H4 (cell line): ENCODE results near the gene ZNF213. TPM values are rescaled to one million over a fixed set of nuclear protein-coding genes. Genes with fewer than 3 reads are reported as not detected.
"Not testable (repeated sequence)": the region's sequence is repeated elsewhere in the genome, so short reads cannot be mapped to it uniquely, and the experiment has no call there.

ENCODE experiments used
- DNase-seq: peaks from one replicate; pipeline ENCODE4 v3.0.0-alpha.2; 2015; ENCODE audit warnings: low spot score
- total RNA-seq: library from RNA; depleted of rRNA; stranded (reverse); fragments of >200 nt; shearing (Covaris generic); gene quantifications from 2 replicates; pipeline ENCODE4 v1.2.3, GENCODE V29; 2014

ZNF213 gene
- total RNA-seq, 1 experiment from 2014 or later = 2.0 TPM

DNA sequence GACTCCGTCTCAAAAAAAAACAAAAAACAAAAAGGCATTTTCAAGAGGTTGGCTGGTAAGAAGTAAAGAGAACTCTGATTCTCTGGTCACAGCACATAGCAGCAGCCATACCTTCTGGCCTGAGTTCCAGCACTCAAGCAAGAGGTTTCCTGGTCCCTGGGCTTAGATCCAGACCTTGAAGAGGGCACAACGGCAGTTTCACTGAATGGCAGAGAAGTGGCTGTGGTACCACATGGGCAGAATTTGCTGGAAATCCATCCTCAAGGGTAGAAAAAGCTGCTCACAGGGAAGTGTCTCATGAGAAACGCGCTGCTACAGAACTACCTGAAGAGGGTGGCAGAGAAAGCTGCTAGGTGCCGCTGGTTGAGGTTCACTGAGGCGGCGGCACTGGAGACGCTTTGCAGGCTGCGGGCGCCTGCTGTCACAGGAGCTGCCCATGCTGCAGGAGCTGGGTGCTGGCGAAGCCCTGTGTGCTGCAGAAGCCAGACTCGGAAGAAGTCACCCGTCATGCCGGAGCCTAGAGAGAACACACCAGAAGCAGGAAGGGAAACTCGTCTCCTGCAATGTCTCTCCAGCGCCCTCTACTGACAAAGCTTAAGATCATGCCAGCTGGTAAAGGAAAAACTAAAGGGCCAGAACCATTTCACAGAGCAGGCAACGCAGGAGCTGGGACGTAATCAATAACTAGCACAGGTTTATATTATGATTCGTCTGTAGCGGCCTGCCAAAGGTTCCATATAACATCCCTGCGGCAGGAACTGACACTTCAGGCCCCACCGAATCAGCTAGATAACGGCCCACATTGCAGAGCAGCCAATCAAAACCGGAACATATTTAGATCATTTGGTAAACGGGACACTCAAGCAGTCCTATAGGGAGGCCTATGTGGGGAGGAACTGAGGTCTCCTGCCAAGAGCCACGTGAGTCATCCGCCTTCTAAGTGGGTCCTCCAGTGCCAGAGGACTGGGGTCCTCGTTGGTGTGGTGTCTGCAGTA is 5.4 kb upstream of the ZNF213 start:
- DNase-seq = peak; percentile 77

DNA sequence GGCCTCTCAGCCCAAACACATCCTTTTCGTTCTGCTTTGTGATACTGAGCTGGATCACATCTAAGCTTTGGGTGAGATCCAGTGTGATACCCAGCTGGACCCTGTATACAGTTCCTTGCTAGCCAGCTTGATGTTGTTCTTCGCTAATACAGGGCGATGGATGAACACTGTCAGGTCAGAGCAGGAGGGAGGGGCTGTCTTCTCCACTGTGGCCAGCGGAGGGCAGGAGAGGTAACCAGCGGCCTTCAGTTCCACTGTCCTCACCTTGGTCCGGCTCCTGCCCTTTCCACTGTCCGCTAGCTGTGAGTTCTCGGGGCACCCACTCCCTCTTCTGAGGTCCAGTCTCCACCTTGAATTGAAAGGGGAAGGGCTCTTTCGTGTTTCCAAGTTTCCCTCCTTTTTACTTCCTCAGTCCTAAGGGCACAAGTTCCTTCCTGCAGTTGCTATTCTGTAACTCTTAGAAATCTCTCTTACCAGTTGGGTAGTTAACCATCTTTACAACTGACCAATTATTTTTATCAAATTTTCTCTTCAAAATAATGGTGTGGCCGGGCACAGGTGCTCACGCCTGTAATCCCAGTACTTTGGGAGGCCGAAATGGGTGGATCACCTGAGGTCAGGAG is 3.0 kb upstream of the ZNF213 start:
- DNase-seq = peak; percentile 50

DNA sequence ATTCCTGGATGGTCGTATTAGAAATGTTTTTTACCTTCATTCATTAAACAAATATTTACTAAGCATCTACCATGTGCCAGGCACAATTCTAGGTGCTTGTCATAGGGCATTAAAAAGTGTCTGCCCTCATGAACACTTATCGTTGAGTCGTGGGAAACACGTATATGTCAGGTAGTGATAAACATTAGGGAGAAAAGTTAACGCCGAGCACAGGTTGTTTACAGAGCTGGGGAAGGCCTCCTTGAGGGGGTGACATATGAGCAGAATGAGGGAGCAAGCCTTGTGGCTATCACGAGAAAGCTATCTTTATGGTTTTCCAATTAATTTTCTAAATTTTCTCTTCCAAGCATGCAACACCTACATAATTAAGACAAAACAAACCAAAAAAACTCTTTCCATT is 985 bp upstream of the ZNF213 start:
- DNase-seq = no peak

DNA sequence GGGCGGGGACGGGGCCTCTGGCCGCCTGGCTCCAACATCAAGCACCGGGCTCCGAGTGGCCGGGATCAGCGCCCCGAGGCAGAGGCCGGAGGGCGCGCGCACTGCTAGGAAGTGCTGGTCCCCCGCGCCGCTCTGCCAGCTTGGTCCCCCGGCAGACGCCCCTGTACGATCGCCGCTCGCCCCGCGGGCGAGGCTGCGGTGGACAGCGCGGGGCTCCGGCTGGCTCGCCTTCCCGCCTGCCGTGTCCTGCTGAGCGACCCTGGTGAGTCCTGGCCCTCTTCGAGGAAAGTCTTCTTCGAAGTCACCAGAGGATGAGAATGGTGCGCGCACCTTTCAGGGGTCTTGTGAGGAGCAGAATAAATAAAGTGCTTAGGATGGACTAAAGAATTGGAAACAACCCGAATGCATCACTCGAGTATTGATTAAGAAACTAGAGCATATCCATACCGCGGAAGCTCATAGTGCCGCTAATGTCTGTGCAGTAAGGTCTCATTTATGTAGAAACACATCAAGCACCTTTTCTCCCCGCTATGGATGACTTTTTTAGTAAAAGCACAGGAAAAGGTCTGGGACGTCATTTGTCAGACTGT is 392 bp downstream of the ZNF213 start:
- no peak for DNase-seq

DNA sequence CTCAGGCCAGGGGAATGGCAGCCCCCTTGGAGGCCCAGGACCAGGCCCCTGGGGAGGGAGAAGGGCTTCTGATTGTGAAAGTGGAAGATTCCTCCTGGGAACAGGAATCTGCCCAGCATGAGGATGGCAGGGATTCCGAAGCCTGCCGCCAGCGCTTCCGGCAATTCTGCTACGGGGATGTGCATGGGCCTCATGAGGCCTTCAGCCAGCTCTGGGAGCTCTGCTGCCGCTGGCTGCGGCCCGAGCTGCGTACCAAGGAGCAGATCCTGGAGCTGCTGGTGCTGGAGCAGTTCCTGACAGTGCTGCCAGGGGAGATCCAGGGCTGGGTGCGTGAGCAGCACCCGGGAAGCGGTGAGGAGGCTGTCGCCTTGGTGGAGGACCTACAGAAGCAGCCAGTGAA is 2.4 kb downstream of the ZNF213 start:
- DNase-seq = no peak

DNA sequence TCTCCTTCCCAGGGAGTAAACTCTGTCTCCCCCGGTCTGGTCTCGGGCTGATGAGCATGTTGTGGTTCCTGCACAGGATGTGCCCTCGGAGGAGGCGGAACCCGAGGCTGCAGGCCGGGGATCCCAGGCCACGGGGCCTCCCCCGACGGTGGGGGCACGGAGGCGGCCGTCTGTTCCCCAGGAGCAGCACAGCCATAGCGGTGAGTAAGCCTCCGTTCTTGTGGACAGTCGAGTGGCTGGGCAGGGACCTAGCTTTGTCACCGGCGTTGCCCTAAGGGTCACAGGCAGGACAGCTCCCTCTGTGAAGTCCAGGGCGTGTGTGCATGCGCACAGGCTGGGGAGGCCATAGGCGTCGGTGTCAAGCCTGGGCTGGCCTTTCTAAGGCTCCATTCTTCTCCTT is 3.5 kb downstream of the ZNF213 start:
- DNase-seq = no peak

DNA sequence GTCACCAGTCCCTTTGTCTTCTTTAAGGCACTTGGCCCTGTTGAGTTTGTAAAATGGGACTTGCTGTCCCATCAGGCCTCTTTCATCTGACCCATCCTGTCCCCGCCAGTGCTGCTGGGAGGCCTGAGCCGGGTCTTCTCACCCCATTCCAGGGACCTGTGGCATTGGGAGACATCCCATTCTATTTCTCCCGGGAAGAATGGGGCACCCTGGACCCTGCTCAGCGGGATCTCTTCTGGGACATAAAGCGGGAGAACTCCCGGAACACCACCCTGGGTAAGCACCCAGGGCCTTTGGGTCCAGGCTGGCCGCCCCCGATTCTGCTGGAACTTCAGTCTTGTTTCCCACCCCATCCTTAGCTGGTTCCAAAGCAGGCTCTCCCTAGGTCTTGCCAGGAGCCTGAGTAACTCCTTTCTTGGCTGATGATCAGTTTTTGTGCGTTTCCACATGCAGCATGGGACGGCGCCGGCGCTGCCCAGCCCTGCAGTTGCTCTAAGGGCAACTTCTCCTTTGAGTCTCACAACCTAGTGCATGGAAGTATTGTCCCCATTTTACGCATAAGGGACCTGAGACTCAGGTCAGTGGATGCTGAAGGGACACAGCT is 4.1 kb downstream of the ZNF213 start:
- DNase-seq = no peak

DNA sequence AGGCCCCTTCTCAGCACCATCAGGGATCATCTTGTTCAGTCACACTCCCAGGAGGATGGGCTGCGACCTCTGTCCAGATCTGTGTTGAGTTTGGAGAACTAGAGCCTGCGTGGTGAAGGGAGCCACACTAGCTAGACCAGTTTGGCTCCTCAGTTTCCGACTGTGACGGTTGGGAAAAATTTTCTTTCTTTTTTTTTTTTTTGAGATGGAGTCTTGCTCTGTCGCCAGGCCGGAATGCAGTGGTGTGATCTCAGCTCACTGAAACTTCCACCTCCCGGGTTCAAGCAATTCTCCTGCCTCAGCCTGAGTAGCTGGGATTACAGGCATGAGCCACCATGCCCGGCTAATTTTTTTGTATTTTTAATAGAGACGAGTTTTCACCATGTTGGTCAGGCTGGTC is 4.7 kb downstream of the ZNF213 start:
- DNase-seq = not testable (repeated sequence)

DNA sequence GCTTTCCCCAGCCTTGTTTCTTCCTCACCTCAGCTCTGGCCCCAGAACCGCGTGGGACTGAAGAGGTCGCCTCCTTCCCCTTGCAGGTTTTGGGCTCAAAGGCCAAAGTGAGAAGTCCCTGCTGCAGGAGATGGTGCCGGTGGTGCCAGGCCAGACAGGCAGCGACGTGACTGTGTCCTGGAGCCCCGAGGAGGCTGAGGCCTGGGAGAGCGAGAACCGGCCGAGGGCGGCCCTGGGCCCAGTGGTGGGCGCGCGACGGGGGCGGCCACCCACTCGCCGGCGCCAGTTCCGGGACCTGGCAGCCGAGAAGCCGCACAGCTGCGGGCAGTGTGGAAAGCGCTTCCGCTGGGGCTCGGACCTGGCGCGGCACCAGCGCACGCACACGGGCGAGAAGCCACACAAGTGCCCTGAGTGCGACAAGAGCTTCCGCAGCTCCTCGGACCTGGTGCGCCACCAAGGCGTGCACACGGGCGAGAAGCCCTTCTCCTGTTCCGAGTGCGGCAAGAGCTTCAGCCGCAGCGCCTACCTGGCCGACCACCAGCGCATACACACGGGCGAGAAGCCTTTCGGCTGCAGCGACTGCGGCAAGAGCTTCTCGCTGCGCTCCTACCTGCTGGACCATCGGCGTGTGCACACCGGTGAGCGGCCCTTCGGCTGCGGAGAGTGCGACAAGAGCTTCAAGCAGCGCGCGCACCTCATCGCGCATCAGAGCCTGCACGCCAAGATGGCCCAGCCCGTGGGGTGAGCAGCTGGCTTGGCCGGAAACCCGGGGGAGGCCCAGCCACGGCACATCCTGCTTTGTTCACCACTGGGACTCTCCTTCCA is 6.0 kb downstream of the ZNF213 start:
- no peak for DNase-seq

DNA sequence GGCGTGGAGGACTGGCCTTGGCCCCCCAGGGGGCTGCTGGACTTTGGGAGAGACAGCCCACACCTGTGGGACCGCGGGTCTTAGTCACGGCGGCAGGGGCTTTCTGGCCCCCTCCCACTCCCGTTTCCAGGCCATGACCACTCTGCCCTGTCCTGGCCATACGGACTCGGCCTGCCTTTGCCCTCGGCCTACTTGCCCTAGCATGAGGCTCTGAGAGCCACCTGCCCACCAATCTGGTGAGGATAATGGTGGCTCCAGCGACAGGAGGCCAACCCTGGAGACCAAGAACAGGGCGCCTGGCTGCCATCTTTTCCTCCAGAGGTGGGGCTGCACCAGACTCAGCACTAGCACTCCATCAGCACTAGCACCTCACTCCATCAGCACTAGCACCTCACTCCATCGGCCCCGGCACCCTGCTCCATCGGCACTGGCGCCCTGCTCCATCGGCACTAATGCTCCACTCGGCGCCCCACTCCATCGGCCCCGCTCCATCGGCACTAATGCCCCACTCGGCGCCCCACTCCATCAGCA is 7.0 kb downstream of the ZNF213 start:
- no peak for DNase-seq

DNA sequence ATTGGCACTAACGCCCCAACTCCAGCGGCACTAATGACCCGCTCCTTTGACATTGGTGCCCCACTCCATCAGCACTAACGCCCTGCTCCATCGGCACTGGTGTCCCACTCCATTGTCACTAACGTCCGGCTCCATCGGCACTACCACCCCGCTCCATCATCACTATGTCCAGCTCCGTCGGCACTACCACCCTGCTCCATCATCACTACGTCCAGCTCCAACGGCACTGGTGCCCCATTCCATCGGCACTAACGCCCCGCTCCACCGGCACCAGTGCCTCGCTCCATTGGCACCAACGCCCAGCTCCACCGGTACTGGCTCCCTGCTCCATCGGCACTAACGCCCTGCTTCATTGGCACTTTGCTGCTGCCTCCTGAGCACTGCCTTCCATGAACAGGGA is 7.5 kb downstream of the ZNF213 start:
- DNase-seq = no peak

DNA sequence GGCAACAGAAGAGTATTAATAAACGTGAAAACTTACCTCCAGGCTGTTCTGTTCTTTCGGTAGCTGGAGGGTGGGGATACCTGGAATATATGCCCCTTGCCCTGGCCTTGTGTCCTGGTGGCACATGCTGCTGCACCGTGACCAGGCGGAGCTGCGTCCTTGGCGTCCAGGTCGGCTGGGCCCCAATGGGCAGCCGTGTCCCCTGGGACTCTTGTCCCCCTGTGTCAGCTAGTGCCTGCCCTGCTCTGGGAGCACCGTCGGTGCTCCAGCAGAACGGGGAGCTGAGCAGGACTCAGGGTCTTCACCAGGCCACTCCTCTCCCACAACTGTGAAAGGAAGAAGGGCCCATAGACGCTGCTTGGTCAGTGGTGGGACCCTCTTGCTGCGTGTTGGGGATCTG is 7.9 kb downstream of the ZNF213 start:
- no peak for DNase-seq

DNA sequence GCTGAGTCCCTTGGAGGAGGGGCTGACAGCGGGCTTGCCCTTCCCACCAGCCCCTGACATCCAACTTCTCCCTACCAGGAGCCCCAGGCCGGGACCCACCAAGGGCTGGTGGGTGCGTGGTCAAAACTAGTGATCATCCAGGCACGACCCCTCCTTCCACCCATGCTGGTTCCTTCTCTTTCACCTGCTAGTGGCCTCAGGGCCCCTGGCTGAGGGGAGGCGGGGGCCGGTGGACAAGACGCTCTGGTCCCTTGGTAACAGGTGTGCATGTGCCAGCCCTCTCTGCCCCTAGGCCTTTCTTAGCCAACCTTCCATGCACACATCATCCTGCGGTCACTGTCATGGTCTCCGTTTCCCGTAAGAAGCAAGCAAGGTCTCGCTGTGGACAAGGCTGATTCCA is 8.4 kb downstream of the ZNF213 start:
- DNase-seq = no peak

DNA sequence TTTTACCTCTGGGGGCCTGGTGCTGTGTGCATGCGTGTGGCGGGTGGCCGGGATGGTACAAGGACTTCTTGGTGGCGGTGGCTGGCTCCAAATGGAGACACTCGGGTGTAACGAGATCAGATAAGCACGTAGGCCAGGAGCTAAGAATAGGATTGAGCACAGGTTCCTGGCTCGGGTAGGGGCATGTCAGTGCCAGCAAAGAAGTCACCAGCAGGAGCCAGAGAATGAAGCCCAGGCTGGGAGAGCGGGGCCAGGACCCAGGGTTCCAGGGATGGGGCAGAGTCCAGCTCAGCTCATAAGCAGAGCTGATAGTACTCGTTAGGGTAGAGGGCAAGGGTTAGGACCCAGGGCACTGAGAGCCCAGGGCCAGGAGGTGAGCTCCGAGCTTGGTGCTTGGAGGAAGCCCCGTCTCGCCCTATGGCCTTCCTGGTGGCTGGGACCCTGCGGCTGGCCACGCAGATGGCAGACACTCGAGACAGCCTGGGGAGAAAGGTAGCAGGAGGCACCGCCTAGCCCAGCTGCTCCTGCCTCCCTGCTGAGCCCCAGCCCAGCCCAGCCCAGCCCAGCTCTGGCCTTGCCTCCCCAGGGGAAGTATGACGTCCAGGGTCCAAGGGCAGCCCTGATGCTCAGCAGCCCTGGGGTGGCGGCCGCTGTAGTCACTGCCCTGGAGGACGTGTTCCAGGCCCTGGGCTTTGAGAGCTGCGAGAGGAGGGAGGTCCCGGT is 8.9 kb downstream of the ZNF213 start:
- no peak for DNase-seq

DNA sequence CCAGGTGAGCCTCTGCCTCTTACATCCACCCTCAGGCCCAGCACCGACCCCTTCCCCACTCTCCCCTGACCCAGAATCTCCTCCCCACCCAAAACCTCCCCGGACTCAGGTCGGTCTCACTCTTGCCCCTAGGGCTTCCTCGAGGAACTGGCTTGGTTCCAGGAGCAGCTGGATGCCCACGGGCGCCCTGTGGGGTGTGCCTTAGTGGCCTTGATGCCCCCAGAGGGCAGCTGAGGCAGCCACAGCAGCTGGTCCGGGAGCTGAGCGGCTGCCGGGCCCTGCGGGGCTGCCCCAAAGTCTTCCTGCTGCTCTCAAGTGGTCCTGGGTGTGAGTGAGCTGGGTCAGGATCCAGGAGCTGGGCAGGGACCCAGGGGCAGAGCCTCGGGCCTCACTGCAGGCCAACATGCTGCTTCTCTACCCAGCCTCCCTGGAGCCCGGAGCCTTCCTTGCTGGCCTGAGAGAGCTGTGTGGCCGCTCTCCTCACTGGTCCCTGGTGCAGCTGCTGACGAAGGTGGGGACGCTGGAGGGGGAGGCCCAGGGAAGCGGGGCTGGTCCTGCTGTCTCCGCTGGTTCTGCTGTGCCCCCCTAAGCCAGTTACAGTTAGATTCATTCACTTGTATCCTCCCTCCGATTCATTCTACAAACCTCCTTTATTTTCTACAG is 9.6 kb downstream of the ZNF213 start:
- no peak for DNase-seq

DNA sequence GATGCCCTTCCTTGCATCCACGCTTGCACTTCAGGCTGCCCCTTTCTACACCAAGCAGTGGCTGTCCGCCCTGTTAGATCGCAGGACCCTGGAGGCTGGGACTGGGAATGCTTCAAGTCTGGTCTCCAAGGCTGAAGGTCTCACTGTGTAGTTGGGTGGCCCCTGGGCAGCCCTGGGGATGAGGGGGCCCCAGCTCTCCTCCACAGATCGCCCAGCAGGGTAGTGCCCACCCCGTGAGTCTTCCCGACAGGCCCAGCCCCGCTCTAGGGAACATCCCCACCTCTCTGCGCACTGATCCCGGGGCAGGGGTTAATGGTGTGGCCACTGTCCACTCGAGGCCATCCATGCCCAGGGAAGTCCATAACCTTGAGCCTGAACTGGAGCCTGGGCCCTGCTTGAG is 10.3 kb downstream of the ZNF213 start:
- no peak for DNase-seq

DNA sequence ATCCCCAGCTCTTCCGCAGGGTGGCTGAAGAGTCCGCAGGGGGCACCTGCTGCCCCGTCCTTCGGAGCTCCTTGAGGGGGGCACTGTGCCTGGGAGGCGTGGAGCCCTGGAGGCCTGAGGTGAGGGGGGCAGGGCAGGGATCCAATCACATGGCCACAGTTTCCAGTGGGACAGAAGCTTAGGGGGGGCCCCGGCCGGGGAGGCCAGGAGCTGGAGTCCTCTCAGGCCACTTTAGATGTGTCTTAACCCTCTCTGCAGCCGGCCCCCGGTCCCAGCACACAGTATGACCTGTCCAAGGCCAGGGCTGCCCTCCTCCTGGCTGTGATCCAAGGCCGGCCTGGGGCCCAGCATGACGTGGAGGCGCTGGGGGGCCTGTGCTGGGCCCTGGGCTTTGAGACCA is 10.8 kb downstream of the ZNF213 start:
- no peak for DNase-seq

DNA sequence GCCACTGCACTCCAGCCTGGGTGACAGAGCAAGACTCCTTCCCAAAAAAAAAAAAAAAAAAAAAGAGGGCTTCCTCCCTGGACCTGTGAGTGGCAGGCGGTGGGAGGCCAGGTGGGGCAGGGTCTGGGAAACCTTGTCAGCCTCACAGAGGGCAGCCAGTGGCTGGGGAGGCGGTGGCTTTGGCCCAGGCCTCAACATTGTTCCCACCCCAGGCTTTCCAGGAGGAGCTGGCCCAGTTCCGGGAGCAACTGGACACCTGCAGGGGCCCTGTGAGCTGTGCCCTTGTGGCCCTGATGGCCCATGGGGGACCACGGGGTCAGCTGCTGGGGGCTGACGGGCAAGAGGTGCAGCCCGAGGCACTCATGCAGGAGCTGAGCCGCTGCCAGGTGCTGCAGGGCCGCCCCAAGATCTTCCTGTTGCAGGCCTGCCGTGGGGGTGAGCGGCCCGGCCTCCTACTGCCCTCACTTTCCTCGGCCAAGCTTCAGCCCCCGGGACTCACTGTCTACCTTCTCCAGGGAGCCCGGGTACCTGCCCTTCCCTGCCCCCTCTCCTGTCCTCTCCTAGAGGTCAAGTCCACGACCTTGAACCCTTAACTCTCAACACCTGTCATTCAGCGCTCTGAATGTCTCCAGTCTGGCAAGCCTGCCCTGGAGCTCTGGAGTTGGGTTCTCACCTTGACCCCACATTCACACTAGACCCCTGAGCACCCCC is 12.4 kb downstream of the ZNF213 start:
- DNase-seq = no peak

DNA sequence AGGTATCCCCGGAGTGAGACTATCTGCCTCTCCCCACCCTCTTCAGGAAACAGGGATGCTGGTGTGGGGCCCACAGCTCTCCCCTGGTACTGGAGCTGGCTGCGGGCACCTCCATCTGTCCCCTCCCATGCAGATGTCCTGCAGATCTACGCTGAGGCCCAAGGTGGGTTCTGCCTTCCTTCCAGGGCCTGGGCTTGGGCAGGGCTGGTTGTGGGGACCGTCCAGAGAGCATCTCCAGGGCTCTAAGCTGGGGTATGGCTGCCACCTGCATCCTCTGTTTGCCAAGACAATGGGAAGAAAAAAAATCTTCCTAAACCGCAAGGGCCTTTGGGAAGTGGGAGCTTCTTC is 12.9 kb downstream of the ZNF213 start:
- DNase-seq = no peak
